Cardiac muscle cell (in vitro differentiated cells and primary cell): Measurements from ENCODE around the gene SH3PXD2B. TPM values are rescaled to one million over a fixed set of nuclear protein-coding genes. Genes with fewer than 3 reads are reported as not detected.

Source experiments
- DNase-seq, 2 donors: peaks; one replicate each; pipeline versions ENCODE4 v3.0.0 to v3.0.0-alpha.2; 2010 to 2017; ENCODE audit warnings: low read depth in 1 of 2, low spot score in 1 of 2
- H3K27ac ChIP-seq: fragments of 200-600 bp; sonication (generic); 2 replicates; pipeline ENCODE4 v1.5.1; 2016
- H3K27me3 ChIP-seq: fragments of 200-600 bp; sonication (generic); 2 replicates; pipeline ENCODE4 v1.6.0; 2016; ENCODE audit warnings: control low read depth
- H3K36me3 ChIP-seq: fragments of 200-600 bp; sonication (generic); 2 replicates; pipeline ENCODE4 v1.5.1; 2016; ENCODE audit warnings: control low read depth
- H3K4me1 ChIP-seq: fragments of 200-600 bp; sonication (generic); 2 replicates; pipeline ENCODE4 v1.8.1; 2017; ENCODE audit warnings: low read depth, mild to moderate bottlenecking, mixed run types
- H3K4me3 ChIP-seq: fragments of 200-600 bp; sonication (generic); 2 replicates; pipeline ENCODE4 v1.5.1; 2016; ENCODE audit warnings: mild to moderate bottlenecking
- H3K9me3 ChIP-seq: fragments of 200-600 bp; sonication (generic); 2 replicates; pipeline ENCODE4 v1.5.1; 2017; ENCODE audit warnings: low read depth, mild to moderate bottlenecking, control low read depth
- polyA plus RNA-seq: library from polyadenylated mRNA; unstranded; fragments of >200 nt; fragmentation: Nextera tagmentation; extraction: Ambion mirVana; gene quantifications from 2 replicates; pipeline ENCODE4 v1.2.1, GENCODE V29; 2016
- total RNA-seq: library from RNA; depleted of rRNA; stranded (reverse); fragments of >200 nt; gene quantifications from 2 replicates; pipeline ENCODE4 v1.2.3, GENCODE V29; 2016
- TF ChIP-seq, protein P1 (sequence below): IDR thresholded peaks from 2 replicates; pipeline ENCODE4 v1.5.1; 2012; ENCODE audit warnings: low read depth, mild to moderate bottlenecking, low read length

SH3PXD2B gene
- total and polyA plus RNA-seq, 2 experiments from 2014 or later, result 13.9 to 27.6 TPM

DNA sequence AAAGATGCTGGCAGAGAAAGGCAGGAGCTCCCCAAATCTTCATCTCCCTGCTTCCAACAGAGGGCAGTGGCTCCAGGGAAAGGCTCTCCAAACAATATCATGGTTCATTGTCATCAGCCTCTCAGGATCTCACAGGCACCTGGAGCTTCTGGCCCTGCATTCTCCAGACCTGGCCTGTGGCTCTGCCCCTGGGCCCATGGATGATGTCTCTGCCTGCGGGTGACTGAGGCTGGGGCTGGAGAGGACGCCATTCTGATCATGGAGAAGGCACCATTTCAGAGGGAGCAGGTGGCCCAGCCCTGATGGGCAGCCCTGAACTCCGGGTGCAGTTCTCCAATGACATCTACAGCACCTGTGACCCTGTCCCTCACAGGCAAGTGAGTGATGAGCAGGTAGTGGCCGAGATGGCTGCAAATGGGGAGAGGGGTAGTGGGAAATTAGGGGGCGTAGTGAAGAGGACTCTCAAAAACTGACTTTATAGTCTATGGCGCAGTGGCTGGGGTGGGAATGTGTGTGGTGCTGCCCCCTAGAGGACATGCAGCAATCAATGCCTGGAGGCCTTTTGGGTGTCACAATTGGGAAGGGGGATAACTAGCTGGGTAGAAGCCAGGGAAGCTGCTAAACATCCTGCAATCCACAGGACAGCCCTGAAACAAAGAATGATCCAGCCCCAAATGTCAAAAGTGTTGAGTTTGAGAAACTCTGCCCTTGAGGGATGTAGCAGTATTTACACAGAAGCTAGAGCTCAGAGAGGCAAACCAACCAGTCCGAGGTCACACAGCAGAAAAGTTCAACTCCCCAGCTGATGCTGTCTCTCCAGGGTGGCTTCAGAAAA, 3.2 kb downstream of the SH3PXD2B start:
- Histone ChIP-seq H3K27me3 (no peaks in the 10 kb centered on the region), H3K4me1 (peaks cover 7% of the 10 kb centered on the region), H3K9me3 (no peaks in the 10 kb centered on the region), H3K27ac (no peak overlapping the region), H3K36me3 (no peaks in the 10 kb centered on the region), H3K4me3 (no peak overlapping the region)
- peak; percentile 72 to 83 for DNase-seq
- TF ChIP-seq, protein P1, sequence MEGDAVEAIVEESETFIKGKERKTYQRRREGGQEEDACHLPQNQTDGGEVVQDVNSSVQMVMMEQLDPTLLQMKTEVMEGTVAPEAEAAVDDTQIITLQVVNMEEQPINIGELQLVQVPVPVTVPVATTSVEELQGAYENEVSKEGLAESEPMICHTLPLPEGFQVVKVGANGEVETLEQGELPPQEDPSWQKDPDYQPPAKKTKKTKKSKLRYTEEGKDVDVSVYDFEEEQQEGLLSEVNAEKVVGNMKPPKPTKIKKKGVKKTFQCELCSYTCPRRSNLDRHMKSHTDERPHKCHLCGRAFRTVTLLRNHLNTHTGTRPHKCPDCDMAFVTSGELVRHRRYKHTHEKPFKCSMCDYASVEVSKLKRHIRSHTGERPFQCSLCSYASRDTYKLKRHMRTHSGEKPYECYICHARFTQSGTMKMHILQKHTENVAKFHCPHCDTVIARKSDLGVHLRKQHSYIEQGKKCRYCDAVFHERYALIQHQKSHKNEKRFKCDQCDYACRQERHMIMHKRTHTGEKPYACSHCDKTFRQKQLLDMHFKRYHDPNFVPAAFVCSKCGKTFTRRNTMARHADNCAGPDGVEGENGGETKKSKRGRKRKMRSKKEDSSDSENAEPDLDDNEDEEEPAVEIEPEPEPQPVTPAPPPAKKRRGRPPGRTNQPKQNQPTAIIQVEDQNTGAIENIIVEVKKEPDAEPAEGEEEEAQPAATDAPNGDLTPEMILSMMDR, result peak; percentile 74

DNA sequence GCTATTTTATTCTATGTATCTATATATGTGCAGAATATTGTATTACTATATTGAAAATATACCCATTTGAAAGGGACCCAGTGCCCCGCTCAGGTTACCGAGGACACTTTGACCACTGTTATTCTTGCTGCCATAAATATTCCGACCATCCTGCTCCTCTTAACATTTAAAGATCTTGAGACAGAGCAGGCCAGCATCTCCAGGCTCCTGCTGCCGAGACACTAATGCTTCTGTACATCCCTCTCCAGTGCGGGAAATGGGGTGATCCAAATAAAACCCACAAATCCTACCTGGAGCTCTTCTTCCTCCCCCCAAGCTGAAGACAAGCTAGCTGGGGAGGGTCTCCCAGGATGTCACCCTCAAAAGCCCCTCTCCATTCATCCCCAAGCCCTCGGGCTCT, 3.9 kb downstream of the SH3PXD2B start:
- TF ChIP-seq, protein P1, result no peak
- H3K9me3 ChIP-seq, result no peaks in the 10 kb centered on the region
- DNase-seq, result no peak
- peaks cover 7% of the 10 kb centered on the region for H3K4me1 ChIP-seq
- H3K4me3 ChIP-seq, result no peak overlapping the region
- H3K36me3 ChIP-seq, result no peaks in the 10 kb centered on the region
- H3K27ac ChIP-seq, result no peak overlapping the region
- H3K27me3 ChIP-seq, result no peaks in the 10 kb centered on the region

DNA sequence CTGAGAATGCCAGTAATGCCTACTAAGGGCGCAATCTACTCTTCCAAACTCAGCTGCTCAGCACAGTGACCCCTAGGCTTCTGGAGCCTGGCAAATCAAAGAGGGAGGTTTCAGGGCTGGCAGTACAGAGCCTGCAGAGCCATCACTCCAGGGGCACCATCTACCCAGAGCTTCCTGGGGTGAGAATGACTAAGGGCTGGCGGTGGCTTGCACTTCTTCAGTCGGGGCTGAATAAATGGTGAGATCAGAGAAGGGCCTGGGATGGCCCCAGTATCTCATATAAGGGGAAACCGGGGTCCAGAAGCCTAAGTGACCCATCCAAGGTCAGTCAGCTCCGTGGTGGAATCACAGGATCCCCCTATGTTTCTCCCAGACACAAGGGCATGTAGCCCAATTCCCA, 5.3 kb downstream of the SH3PXD2B start:
- Histone ChIP-seq H3K36me3 (no peaks in the 10 kb centered on the region), H3K9me3 (no peaks in the 10 kb centered on the region), H3K27ac (no peak overlapping the region), H3K4me1 (peaks cover 14% of the 10 kb centered on the region), H3K27me3 (no peaks in the 10 kb centered on the region), H3K4me3 (no peak overlapping the region)
- no peak for DNase-seq
- TF ChIP-seq, protein P1, result no peak

DNA sequence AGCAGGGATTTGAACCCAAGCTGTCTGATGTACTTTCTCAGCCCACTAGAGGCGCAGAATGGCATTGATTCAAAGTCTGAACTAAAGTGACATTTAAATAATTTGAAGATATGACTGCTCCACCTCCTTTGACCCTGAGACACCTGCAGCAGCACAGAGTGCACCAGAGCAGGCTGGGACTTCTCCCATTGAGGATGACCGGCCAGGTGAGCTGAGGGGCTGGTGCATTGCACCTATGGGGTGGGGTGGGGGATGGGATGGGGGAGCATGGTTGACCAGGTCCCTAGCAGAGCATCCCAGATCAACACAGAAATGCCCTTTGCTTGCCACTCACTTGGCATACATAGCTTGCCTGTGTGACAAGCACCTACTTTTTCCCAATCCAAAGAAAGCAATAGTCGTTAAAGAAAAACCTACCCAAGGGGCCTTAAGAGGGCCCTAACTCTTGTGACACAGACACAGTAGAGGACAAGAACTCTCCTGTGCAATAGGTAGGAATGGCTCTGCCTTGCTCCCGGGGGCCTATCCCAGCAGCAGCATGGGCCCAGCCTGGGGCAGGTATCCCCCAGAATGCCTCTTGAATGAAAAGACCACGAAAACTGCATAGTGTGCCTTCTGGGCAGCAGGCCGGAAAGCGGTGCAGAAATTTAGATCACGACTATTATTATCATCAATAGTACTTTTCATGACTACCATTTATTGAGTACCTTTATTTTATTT, 6.5 kb downstream of the SH3PXD2B start:
- Histone ChIP-seq H3K36me3 (no peaks in the 10 kb centered on the region), H3K27ac (no peak overlapping the region), H3K27me3 (no peaks in the 10 kb centered on the region), H3K4me3 (no peak overlapping the region), H3K4me1 (peaks cover 10% of the 10 kb centered on the region), H3K9me3 (no peaks in the 10 kb centered on the region)
- no peak for DNase-seq
- TF ChIP-seq, protein P1, result no peak

DNA sequence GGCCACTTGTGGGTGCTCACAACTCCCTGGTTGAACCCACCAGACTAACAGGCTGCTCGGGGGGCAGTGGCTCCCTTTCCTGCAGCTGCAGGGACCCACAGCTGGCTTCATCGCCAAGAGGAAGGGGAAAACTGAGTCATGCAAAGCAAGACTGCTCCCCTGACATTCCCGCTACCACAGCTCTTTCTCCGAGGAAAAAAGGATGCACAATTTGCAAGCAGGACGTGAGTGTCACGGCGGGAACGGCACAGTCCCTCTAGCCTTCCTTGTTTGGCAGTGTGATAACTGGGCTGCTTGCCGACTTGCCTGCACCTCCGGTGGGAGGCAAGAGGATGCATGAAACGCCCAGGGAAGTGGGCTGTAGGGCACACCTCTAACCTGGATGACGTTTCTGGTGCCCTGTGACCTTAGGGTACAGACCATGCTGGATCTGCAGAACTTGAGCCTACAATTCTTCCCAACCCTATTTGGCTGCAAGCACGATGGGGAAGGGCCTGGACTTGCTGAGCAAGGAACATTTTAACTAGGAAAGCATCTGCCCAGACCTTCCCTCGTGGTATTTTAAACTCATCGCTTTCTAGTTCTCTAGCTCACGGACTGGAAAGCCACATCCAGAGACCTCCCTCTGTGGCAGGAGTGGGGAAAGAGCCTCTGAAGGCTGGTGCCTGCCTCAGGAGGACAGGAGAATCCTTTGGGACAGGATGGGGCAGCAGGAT, 7.8 kb downstream of the SH3PXD2B start:
- Histone ChIP-seq H3K27me3 (no peaks in the 10 kb centered on the region), H3K4me3 (no peak overlapping the region), H3K36me3 (no peaks in the 10 kb centered on the region), H3K27ac (no peak overlapping the region), H3K9me3 (no peaks in the 10 kb centered on the region), H3K4me1 (peaks cover 10% of the 10 kb centered on the region)
- TF ChIP-seq, protein P1, result no peak
- no peak for DNase-seq
